HG02885 (cell line): ENCODE results near the gene HOXC6.
"Not testable (repeated sequence)": the region's sequence is repeated elsewhere in the genome, so short reads cannot be mapped to it uniquely, and the experiment has no call there.

Experiments
- ATAC-seq: cut with Tn5 transposase; IDR thresholded peaks from one replicate; pipeline ENCODE4 v1.9.1; 2021; ENCODE audit warnings: mild to moderate bottlenecking; ENCODE audit not compliant: unreplicated experiment, poor library complexity

Gene HOXC6

GRCh38 chr12:54077843-54078242 lies 49.6 kb downstream of the HOXC6 start:
- not testable (repeated sequence) for ATAC-seq

GRCh38 chr12:54079115-54079514 lies 50.9 kb downstream of the HOXC6 start:
- ATAC-seq: not testable (repeated sequence)
